Daoy (cell line): ENCODE data around the gene APOBEC3B. TPM values are rescaled to one million over a fixed set of nuclear protein-coding genes. Genes with fewer than 3 reads are reported as not detected.
"Not testable (repeated sequence)": the region's sequence is repeated elsewhere in the genome, so short reads cannot be mapped to it uniquely, and the experiment has no call there.

Source experiments
- DNase-seq: peaks from one replicate; pipeline ENCODE4 v3.0.0-alpha.2; 2015; ENCODE audit warnings: low read depth
- total RNA-seq: library from RNA; depleted of rRNA; stranded (reverse); fragments of >200 nt; shearing (Covaris generic); gene quantifications from 2 replicates; pipeline ENCODE4 v1.2.3, GENCODE V29; 2014; rRNA removed

Gene APOBEC3B
- total RNA-seq, result 4.5 and 5.1 TPM in 2 replicates

GRCh38 chr22:38981992-38982927, at the start of gene APOBEC3B:
Gene APOBEC3B (plus strand): TSS chr22:38982347. CDS start chr22:38982454, 107 bp downstream.
- peak; percentile 98 for DNase-seq

- DNase-seq, result peak; percentile 23
Observed at GRCh38 chr22:38935023-38935422, 47.1 kb upstream of the APOBEC3B start.

- DNase-seq, result no peak
Observed at GRCh38 chr22:38935616-38936015, 46.5 kb upstream of the APOBEC3B start.

GRCh38 chr22:38936562-38936961, 45.6 kb upstream of the APOBEC3B start:
- DNase-seq, result no peak

- no peak for DNase-seq
Observed at GRCh38 chr22:38937036-38937435, 45.1 kb upstream of the APOBEC3B start.

GRCh38 chr22:38937541-38937940, 44.6 kb upstream of the APOBEC3B start:
- DNase-seq, result no peak

GRCh38 chr22:38938221-38938620, 43.9 kb upstream of the APOBEC3B start:
- DNase-seq, result no peak

GRCh38 chr22:38938925-38939324, 43.2 kb upstream of the APOBEC3B start:
- no peak for DNase-seq

- DNase-seq, result peak; percentile 28
Observed at GRCh38 chr22:38940811-38941384, 41.2 kb upstream of the APOBEC3B start.

- peak; percentile 58 for DNase-seq
Observed at GRCh38 chr22:38941488-38941987, 40.6 kb upstream of the APOBEC3B start.

- no peak for DNase-seq
Observed at GRCh38 chr22:38942702-38943101, 39.4 kb upstream of the APOBEC3B start.

GRCh38 chr22:38943201-38943600, 38.9 kb upstream of the APOBEC3B start:
- DNase-seq, result no peak

GRCh38 chr22:38943882-38944281, 38.3 kb upstream of the APOBEC3B start:
- no peak for DNase-seq

- no peak for DNase-seq
Observed at GRCh38 chr22:38944653-38945052, 37.5 kb upstream of the APOBEC3B start.

- not testable (repeated sequence) for DNase-seq
Observed at GRCh38 chr22:38945706-38946338, 36.3 kb upstream of the APOBEC3B start.

- DNase-seq, result no peak
Observed at GRCh38 chr22:38946771-38947170, 35.4 kb upstream of the APOBEC3B start.

- DNase-seq, result no peak
Observed at GRCh38 chr22:38947321-38948140, 34.6 kb upstream of the APOBEC3B start.

- DNase-seq, result no peak
Observed at GRCh38 chr22:38948181-38948940, 33.8 kb upstream of the APOBEC3B start.

- DNase-seq, result no peak
Observed at GRCh38 chr22:38949889-38950405, 32.2 kb upstream of the APOBEC3B start.

GRCh38 chr22:38950527-38951295, 31.4 kb upstream of the APOBEC3B start:
- no peak for DNase-seq
